IPS DF 19.7 (cell line): ENCODE results near the gene DUOXA1.

ENCODE experiments used
- DNase-seq: peaks from one replicate; pipeline ENCODE4 v3.0.0-alpha.2; 2013; ENCODE audit warnings: low read depth, low spot score

Gene DUOXA1

GRCh38 chr15:45131510-45131909 lies 1.8 kb upstream of the DUOXA1 start:
- DNase-seq = no peak

DNA sequence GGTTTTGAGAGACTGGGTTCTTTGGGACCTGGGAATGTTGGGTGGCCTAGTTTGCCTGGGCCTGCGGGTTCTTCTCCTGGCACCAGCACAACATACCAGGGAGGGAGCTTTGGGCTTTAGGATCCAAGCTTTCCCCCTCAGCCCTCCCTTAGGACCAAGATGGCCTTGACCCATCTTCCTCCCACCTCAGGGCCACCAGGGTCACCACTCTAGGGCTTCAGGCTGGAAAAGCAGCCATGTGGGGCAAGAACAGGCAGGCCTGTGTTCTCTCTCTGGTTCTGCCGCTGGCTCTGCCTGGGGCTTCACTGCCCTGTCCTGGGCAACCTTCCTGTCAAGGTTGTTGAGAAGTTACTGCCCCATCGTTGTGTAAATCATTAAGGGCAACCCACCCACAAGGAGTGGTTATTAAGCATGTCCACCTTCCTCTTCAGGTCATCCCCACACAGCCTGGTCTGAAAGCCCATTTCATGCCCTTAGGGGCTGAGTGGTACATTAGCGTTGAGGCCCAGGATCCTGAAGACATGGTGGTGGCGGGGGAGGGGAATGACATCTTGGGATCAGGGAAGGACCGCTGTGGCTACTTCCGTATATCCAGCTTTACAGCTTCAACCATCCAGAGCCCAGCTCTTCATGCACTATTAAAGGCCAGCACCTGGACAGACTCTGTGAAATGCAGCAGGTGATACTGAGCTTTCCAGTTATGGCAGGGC lies 767 bp upstream of the DUOXA1 start:
- no peak for DNase-seq

DNA sequence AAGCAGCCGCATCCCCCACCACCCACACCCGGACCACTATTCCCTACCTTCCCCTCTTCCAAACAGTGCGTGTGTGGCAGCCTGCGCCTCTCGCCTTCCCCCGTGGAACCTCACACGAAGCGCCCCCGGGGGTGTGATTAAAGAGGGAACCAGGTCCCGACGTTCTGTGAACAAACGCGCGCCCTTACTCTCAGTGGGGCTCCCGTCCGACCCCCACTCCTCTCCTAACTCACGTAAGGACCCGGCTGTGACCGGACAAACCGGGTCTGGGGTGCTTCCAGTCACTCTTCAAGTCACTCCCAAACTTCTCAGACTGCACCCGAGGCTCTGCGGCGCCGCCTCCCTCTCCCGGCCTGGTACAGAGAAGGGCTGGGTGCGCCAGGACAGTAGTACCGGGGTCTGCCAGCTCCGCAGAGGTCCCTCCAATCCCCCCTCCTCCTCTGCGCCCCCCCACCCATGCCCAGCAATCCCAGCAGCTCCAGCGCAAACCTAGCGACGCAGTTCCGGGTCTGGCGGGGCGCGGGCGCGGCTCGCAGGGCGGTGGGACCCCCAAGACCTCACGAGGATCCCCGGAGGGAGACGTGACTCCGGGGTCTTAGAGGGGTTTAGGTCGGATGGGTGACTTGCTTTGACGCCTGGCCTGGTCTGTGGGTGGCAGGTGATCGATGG lies 574 bp downstream of the DUOXA1 start:
- DNase-seq = no peak

DNA sequence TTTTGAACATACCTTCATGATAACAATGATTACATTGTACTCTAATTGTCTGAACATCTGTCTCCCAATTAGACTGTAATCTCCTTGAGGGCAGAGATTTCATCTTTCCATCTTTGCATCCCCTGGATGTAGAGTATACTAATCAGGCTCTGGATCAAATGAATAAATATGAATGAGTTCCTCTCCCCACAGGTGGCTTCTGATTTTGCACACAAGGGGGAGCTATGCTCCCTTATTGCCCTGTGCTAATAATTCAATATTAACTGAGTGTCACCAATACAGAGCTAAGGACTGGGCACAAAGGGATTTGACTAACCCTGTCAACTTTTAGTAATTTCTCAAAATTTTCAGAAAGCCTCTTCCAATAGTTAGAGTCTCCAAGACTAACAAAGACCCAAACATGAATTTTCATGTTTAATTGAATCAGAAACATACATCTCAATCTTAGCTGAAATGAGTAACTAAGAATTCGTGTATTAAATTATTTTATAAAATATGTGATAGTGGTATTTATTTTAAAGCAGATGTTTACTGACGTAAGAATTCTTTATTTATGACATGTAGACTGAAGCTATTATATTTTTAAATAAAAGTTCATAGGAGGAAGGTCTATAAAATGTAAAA lies 3.0 kb downstream of the DUOXA1 start:
- no peak for DNase-seq

DNA sequence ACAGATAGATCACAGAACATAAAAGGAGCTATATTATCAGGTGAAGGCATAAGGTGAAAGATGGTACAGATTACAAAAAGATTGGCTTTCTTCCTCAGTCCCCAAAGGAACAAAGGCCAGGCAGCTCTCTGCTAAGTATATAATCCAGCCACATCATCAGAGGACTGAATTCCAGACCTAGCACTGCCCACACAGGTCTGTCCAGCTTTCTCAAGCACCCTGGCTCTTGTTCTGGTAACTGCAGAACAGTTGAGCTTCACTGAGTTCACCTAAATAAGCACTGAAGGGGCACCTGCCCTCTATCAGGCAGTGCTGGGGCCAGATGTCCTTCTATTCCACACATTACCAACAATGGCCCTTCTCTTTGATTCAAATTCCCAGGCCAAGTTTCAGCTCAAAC lies 6.3 kb downstream of the DUOXA1 start:
- DNase-seq = no peak

GRCh38 chr15:45122719-45123118 lies 7.0 kb downstream of the DUOXA1 start:
- no peak for DNase-seq

GRCh38 chr15:45121706-45122417 lies 7.8 kb downstream of the DUOXA1 start:
- DNase-seq = no peak

DNA sequence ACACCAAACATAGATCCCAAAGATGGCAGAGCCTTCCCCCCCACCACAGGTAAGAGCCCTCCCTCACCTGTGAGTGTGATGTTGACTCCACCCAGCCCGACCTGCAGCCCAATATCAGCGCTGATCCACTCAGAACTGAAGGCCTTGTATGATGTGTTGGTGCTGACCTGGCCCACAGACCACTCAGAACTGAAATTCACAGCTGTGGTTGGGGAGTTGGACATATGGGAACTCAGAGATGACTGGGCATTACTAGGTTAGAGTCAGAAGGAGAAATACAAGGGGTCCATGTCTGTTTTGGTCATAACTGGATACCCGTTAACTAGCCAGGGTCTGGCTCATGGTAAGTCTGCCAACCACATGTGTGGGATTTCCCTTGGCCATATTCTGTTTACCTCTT lies 8.7 kb downstream of the DUOXA1 start:
- no peak for DNase-seq

- DNase-seq = no peak
Observed at GRCh38 chr15:45120081-45120972, 9.4 kb downstream of the DUOXA1 start.

GRCh38 chr15:45118996-45119395 lies 10.7 kb downstream of the DUOXA1 start:
- no peak for DNase-seq

GRCh38 chr15:45118131-45118588 lies 11.5 kb downstream of the DUOXA1 start:
- peak; percentile 78 for DNase-seq

DNA sequence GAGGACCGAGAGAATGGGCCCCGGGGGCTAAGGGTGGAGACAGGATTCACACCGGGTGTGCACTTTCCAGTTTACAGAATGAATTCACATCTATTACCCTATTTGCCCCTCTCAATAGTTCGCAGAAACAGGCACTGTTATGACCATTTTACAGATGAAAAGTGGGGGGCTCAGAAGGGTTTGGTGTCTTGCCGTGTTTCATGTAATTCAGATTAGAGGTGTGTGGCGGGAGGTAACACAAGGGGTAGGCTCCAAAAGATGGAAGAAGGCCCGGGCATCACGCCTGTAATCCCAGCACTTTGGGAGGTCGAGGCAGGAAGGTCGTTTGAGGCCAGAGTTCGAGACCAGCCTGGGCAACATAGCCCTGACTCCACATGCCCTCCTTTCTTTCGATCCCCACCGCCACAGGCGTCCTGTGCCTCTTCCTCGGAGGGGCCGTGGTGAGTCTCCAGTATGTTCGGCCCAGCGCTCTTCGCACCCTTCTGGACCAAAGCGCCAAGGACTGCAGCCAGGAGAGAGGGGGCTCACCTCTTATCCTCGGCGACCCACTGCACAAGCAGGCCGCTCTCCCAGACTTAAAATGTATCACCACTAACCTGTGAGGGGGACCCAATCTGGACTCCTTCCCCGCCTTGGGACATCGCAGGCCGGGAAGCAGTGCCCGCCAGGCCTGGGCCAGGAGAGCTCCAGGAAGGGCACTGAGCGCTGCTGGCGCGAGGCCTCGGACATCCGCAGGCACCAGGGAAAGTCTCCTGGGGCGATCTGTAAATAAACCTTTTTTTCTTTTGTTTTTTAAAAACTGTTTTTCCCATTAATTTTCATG lies 12.2 kb downstream of the DUOXA1 start:
- no peak for DNase-seq

DNA sequence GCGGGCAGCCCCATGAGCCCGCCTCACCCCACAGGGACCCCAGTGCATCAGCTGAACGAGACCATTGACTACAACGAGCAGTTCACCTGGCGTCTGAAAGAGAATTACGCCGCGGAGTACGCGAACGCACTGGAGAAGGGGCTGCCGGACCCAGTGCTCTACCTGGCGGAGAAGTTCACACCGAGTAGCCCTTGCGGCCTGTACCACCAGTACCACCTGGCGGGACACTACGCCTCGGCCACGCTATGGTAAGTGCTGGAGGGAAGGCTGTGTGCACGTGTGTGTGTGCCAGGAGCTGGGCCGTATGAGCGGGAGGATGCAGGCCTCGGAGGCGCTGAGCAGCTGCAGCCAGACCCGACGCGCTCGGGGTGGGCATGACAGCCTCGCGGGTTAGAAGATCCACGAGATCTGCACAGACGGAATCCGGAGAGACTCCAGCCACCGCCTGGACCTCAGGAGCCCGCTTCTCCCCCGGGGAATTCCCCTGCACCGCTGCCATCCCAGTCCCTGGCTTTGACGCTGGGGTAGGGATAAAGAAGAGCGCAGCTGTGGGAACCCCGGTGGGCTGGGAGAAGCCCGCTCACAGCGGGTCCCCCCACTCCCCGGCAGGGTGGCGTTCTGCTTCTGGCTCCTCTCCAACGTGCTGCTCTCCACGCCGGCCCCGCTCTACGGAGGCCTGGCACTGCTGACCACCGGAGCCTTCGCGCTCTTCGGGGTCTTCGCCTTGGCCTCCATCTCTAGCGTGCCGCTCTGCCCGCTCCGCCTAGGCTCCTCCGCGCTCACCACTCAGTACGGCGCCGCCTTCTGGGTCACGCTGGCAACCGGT lies 13.0 kb downstream of the DUOXA1 start:
- no peak for DNase-seq

GRCh38 chr15:45116006-45116481 lies 13.6 kb downstream of the DUOXA1 start:
- no peak for DNase-seq

DNA sequence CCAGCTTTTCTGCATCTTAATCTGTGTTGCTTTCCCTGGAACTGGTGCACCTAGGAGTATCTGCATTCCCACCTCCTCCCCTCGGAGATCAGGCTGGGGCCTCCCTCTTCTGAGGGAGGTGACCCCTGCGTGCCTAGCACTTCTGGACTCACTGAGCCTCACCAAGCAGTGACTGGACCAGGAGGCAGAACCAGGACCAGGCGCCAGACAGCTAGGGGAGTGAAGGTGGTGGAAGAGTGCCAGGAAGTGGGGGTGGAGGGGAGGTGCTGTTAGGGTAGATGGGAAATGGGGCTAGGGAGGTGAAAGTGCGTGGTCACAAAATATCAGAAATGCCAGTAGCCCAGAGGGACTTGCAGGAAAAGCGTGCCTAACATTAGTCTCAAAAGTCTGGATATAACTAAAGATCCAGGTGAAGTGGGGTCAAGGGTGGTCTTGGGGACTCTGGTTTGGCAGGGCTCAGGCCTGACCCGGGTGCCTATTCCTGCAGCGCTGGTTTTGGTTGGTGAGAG lies 14.3 kb downstream of the DUOXA1 start:
- no peak for DNase-seq

DNA sequence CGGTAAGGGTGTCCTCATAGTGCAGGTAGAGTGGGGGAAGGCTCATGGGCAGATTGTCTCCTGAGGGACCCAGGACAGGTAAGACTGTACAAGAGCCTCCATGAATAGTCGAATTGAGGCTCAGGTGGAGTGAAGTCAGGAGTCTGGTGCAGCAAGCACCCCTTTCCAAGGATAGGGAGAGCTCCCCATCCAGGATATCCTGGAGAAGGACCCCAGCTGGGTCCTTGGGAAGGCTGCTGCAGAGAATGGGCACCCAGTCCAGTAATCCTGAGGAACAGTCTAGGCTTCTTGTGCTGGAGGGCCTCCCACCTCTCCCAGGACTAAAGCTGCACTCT lies 15.0 kb downstream of the DUOXA1 start:
- no peak for DNase-seq

- no peak for DNase-seq
Observed at GRCh38 chr15:45114076-45114750, 15.5 kb downstream of the DUOXA1 start, which contains the start of the genes DUOX2 and DUOXA2. Gene DUOX2 (minus strand): TSS chr15:45114172. CDS start chr15:45113411, 761 bp downstream. Gene DUOXA2 (plus strand): TSS chr15:45114326. CDS start chr15:45114606, 280 bp downstream.

- DNase-seq = no peak
Observed at GRCh38 chr15:45113380-45113990, 16.2 kb downstream of the DUOXA1 start.
